SJCRH30 (cell line): ENCODE results near the gene LHX1. TPM values are rescaled to one million over a fixed set of nuclear protein-coding genes. Genes with fewer than 3 reads are reported as not detected.
A peak's percentile ranks its signal among the peaks of the same experiment; 100 is the strongest.

Experiments
- DNase-seq, 2 experiments: peaks; one replicate each; pipeline ENCODE4 v3.0.0-alpha.2; 2015 to 2020
- H3K27ac ChIP-seq: fragments of 250-450 bp; sonication (Bioruptor Pico); 2 replicates; pipeline ENCODE4 v1.5.1; 2020; ENCODE audit warnings: mild to moderate bottlenecking, moderate library complexity
- H3K27me3 ChIP-seq: fragments of 250-450 bp; sonication (Bioruptor Pico); 2 replicates; pipeline ENCODE4 v1.5.1; 2020; ENCODE audit warnings: mild to moderate bottlenecking, moderate library complexity
- H3K36me3 ChIP-seq: fragments of 250-450 bp; sonication (Bioruptor Pico); 2 replicates; pipeline ENCODE4 v1.5.1; 2020; ENCODE audit warnings: mild to moderate bottlenecking, moderate library complexity
- H3K4me1 ChIP-seq: fragments of 250-450 bp; sonication (Bioruptor Pico); 2 replicates; pipeline ENCODE4 v1.5.1; 2020; ENCODE audit warnings: mild to moderate bottlenecking, moderate library complexity
- H3K4me3 ChIP-seq: fragments of 250-450 bp; sonication (Bioruptor Pico); 2 replicates; pipeline ENCODE4 v1.5.1; 2020; ENCODE audit warnings: mild to moderate bottlenecking, moderate library complexity
- H3K9me3 ChIP-seq: fragments of 250-450 bp; sonication (Bioruptor Pico); replicated peaks from 2 replicates; pipeline ENCODE4 v1.5.1; 2020; ENCODE audit warnings: mild to moderate bottlenecking, moderate library complexity
- total RNA-seq: library from RNA; depleted of rRNA; stranded (reverse); fragments of >200 nt; shearing (Covaris generic); gene quantifications from 2 replicates; pipeline ENCODE4 v1.2.3, GENCODE V29; 2014

LHX1 gene
- total RNA-seq, 1 experiment from 2014 or later = 0.59 TPM

- peak overlapping the region; percentile 76 for H3K4me3 ChIP-seq
- H3K27ac ChIP-seq = no peak overlapping the region
- peaks cover 42% of the 10 kb centered on the region for H3K36me3 ChIP-seq
- peaks cover 3% of the 10 kb centered on the region; the same call in 1 of the 2 replicates for H3K4me1 ChIP-seq
- DNase-seq = no peak
- H3K27me3 ChIP-seq = no peaks in the 10 kb centered on the region
- no peaks in the 10 kb centered on the region for H3K9me3 ChIP-seq
Measured at GRCh38 chr17:36950027-36950426, 12.8 kb downstream of the LHX1 start.

GRCh38 chr17:36951084-36951789, 14.0 kb downstream of the LHX1 start:
- H3K4me3 ChIP-seq = no peak overlapping the region
- no peak for DNase-seq

GRCh38 chr17:36971508-36971907, 34.2 kb downstream of the LHX1 start:
- H3K36me3 ChIP-seq = peaks cover 30% of the 10 kb centered on the region
- DNase-seq = no peak

More at GRCh38 chr17:36951084-36951789, 14.0 kb downstream of the LHX1 start:
- no peaks in the 10 kb centered on the region for H3K27me3 ChIP-seq
- H3K36me3 ChIP-seq = peaks cover 54% of the 10 kb centered on the region
- peaks cover 3% of the 10 kb centered on the region; the same call in 1 of the 2 replicates for H3K4me1 ChIP-seq
- no peak overlapping the region for H3K27ac ChIP-seq
- no peaks in the 10 kb centered on the region for H3K9me3 ChIP-seq

GRCh38 chr17:36972186-36972700, 35.0 kb downstream of the LHX1 start:
- Histone ChIP-seq H3K4me3 (no peak overlapping the region), H3K4me1 (0 out of 2 replicates have a peak, but pooled peaks cover 4% of the 10 kb centered on the region), H3K27ac (no peak overlapping the region), H3K27me3 (no peaks in the 10 kb centered on the region), H3K9me3 (no peaks in the 10 kb centered on the region), H3K36me3 (peaks cover 22% of the 10 kb centered on the region)
- DNase-seq = no peak

More at GRCh38 chr17:36971508-36971907, 34.2 kb downstream of the LHX1 start:
- 0 out of 2 replicates have a peak, but pooled peaks cover 4% of the 10 kb centered on the region for H3K4me1 ChIP-seq
- no peak overlapping the region for H3K4me3 ChIP-seq
- no peaks in the 10 kb centered on the region for H3K9me3 ChIP-seq
- H3K27me3 ChIP-seq = no peaks in the 10 kb centered on the region
- no peak overlapping the region for H3K27ac ChIP-seq

GRCh38 chr17:36972905-36973304, 35.6 kb downstream of the LHX1 start:
- Histone ChIP-seq H3K27ac (no peak overlapping the region), H3K27me3 (no peaks in the 10 kb centered on the region), H3K4me1 (0 out of 2 replicates have a peak, but pooled peaks cover 4% of the 10 kb centered on the region), H3K36me3 (peaks cover 18% of the 10 kb centered on the region), H3K4me3 (no peak overlapping the region), H3K9me3 (no peaks in the 10 kb centered on the region)
- DNase-seq = no peak

GRCh38 chr17:36975922-36976515, 38.7 kb downstream of the LHX1 start:
- DNase-seq = no peak
- H3K4me3 ChIP-seq = no peak overlapping the region
- no peaks in the 10 kb centered on the region for H3K36me3 ChIP-seq
- H3K27ac ChIP-seq = no peak overlapping the region
- peaks cover 26% of the 10 kb centered on the region for H3K4me1 ChIP-seq
- no peaks in the 10 kb centered on the region for H3K27me3 ChIP-seq
- H3K9me3 ChIP-seq = no peaks in the 10 kb centered on the region

- H3K27me3 ChIP-seq = no peaks in the 10 kb centered on the region
- no peak overlapping the region for H3K4me3 ChIP-seq
- peaks cover 24% of the 10 kb centered on the region for H3K4me1 ChIP-seq
- H3K36me3 ChIP-seq = no peaks in the 10 kb centered on the region
- DNase-seq = no peak
- no peak overlapping the region for H3K27ac ChIP-seq
- H3K9me3 ChIP-seq = no peaks in the 10 kb centered on the region
Measured at GRCh38 chr17:36977066-36977465, 39.8 kb downstream of the LHX1 start.

- Histone ChIP-seq H3K36me3 (no peaks in the 10 kb centered on the region), H3K4me3 (no peak overlapping the region), H3K27me3 (no peaks in the 10 kb centered on the region), H3K4me1 (peaks cover 23% of the 10 kb centered on the region), H3K27ac (no peak overlapping the region), H3K9me3 (no peaks in the 10 kb centered on the region)
- no peak for DNase-seq
Measured at GRCh38 chr17:36977568-36977967, 40.3 kb downstream of the LHX1 start.

GRCh38 chr17:36978810-36979564, 41.7 kb downstream of the LHX1 start:
- no peaks in the 10 kb centered on the region for H3K36me3 ChIP-seq
- no peaks in the 10 kb centered on the region for H3K9me3 ChIP-seq
- H3K4me3 ChIP-seq = no peak overlapping the region
- H3K27ac ChIP-seq = no peak overlapping the region
- DNase-seq = peak in 1 of 2 experiments; percentile 48
- H3K27me3 ChIP-seq = no peaks in the 10 kb centered on the region
- peaks cover 23% of the 10 kb centered on the region for H3K4me1 ChIP-seq

GRCh38 chr17:36979565-36979941, 42.3 kb downstream of the LHX1 start:
- Histone ChIP-seq H3K4me1 (peaks cover 23% of the 10 kb centered on the region), H3K27me3 (no peaks in the 10 kb centered on the region), H3K36me3 (no peaks in the 10 kb centered on the region), H3K9me3 (no peaks in the 10 kb centered on the region), H3K4me3 (no peak overlapping the region), H3K27ac (peak overlapping the region; percentile 1; the same call in 1 of the 2 replicates)
- DNase-seq = peak in 1 of 2 experiments; percentile 26

GRCh38 chr17:36980280-36980761, 43.0 kb downstream of the LHX1 start:
- Histone ChIP-seq H3K9me3 (no peaks in the 10 kb centered on the region), H3K27me3 (no peaks in the 10 kb centered on the region), H3K36me3 (no peaks in the 10 kb centered on the region), H3K4me3 (no peak overlapping the region), H3K27ac (no peak overlapping the region), H3K4me1 (peaks cover 23% of the 10 kb centered on the region)
- DNase-seq = peak; percentile 42 to 84

GRCh38 chr17:36983618-36984017, 46.3 kb downstream of the LHX1 start:
- no peak for DNase-seq
- H3K9me3 ChIP-seq = no peaks in the 10 kb centered on the region
- H3K4me1 ChIP-seq = peaks cover 23% of the 10 kb centered on the region
- no peak overlapping the region for H3K4me3 ChIP-seq
- H3K27me3 ChIP-seq = no peaks in the 10 kb centered on the region
- H3K36me3 ChIP-seq = peaks cover 22% of the 10 kb centered on the region
- no peak overlapping the region for H3K27ac ChIP-seq

GRCh38 chr17:36989173-36989572, 51.9 kb downstream of the LHX1 start:
- Histone ChIP-seq H3K27ac (no peak overlapping the region), H3K4me3 (no peak overlapping the region), H3K4me1 (no peaks in the 10 kb centered on the region), H3K36me3 (peaks cover 63% of the 10 kb centered on the region), H3K27me3 (no peaks in the 10 kb centered on the region), H3K9me3 (no peaks in the 10 kb centered on the region)
- DNase-seq = no peak

GRCh38 chr17:36992701-36993100, 55.4 kb downstream of the LHX1 start:
- H3K27me3 ChIP-seq = no peaks in the 10 kb centered on the region
- DNase-seq = no peak
- no peaks in the 10 kb centered on the region for H3K4me1 ChIP-seq
- no peaks in the 10 kb centered on the region for H3K9me3 ChIP-seq
- H3K36me3 ChIP-seq = peaks cover 75% of the 10 kb centered on the region
- no peak overlapping the region for H3K27ac ChIP-seq
- no peak overlapping the region for H3K4me3 ChIP-seq

GRCh38 chr17:36993227-36993626, 56.0 kb downstream of the LHX1 start:
- Histone ChIP-seq H3K4me3 (no peak overlapping the region), H3K36me3 (peaks cover 79% of the 10 kb centered on the region), H3K4me1 (no peaks in the 10 kb centered on the region), H3K27me3 (no peaks in the 10 kb centered on the region), H3K9me3 (no peaks in the 10 kb centered on the region), H3K27ac (no peak overlapping the region)
- DNase-seq = no peak
